Measurements from ENCODE around the gene LINGO4. TPM values are rescaled to one million over a fixed set of nuclear protein-coding genes. Genes with fewer than 3 reads are reported as not detected.

LINGO4 gene
- total RNA-seq, 1 donor from 2014 or later, result not detected

- TF ChIP-seq CTCF (IDR thresholded peaks at IDR 0.05; ENCODE audit: partially characterized antibody, unreplicated experiment), result no peak
- Mint-ChIP-seq H3K27me3 (ENCODE audit: unreplicated experiment) (peaks cover 23% of the 10 kb centered on the region), H3K9me3 (ENCODE audit: unreplicated experiment) (peaks cover 6% of the 10 kb centered on the region), H3K4me3 (ENCODE audit: unreplicated experiment) (peak overlapping the region; percentile 82), H3K27ac (ENCODE audit: unreplicated experiment) (no peak overlapping the region), H3K36me3 (ENCODE audit: unreplicated experiment) (no peaks in the 10 kb centered on the region), H3K4me1 (ENCODE audit: low read depth, unreplicated experiment) (peaks cover 4% of the 10 kb centered on the region)
- no peak for DNase-seq
Measured at GRCh38 chr1:151839082-151839412, 33.8 kb upstream of the LINGO4 start.

GRCh38 chr1:151838222-151839081, 33.2 kb upstream of the LINGO4 start:
- peaks cover 23% of the 10 kb centered on the region for H3K27me3 Mint-ChIP-seq (ENCODE audit: unreplicated experiment)
- peak overlapping the region; percentile 82 for H3K4me3 Mint-ChIP-seq (ENCODE audit: unreplicated experiment)
- peaks cover 4% of the 10 kb centered on the region for H3K4me1 Mint-ChIP-seq (ENCODE audit: low read depth, unreplicated experiment)
- peaks cover 6% of the 10 kb centered on the region for H3K9me3 Mint-ChIP-seq (ENCODE audit: unreplicated experiment)
- no peaks in the 10 kb centered on the region for H3K36me3 Mint-ChIP-seq (ENCODE audit: unreplicated experiment)
- DNase-seq, result no peak
- no peak overlapping the region for H3K27ac Mint-ChIP-seq (ENCODE audit: unreplicated experiment)
- TF ChIP-seq CTCF (IDR thresholded peaks at IDR 0.05; ENCODE audit: partially characterized antibody, unreplicated experiment), result no peak

- Mint-ChIP-seq H3K4me1 (ENCODE audit: low read depth, unreplicated experiment) (peaks cover 4% of the 10 kb centered on the region), H3K27me3 (ENCODE audit: unreplicated experiment) (peaks cover 23% of the 10 kb centered on the region), H3K4me3 (ENCODE audit: unreplicated experiment) (peak overlapping the region; percentile 63), H3K9me3 (ENCODE audit: unreplicated experiment) (peaks cover 6% of the 10 kb centered on the region), H3K36me3 (ENCODE audit: unreplicated experiment) (no peaks in the 10 kb centered on the region), H3K27ac (ENCODE audit: unreplicated experiment) (no peak overlapping the region)
- no peak for TF ChIP-seq CTCF (IDR thresholded peaks at IDR 0.05; ENCODE audit: partially characterized antibody, unreplicated experiment)
- DNase-seq, result no peak
Measured at GRCh38 chr1:151837884-151838221, 32.6 kb upstream of the LINGO4 start.

GRCh38 chr1:151837197-151837596, 32.0 kb upstream of the LINGO4 start:
- Mint-ChIP-seq H3K36me3 (ENCODE audit: unreplicated experiment) (no peaks in the 10 kb centered on the region), H3K4me3 (ENCODE audit: unreplicated experiment) (peak overlapping the region; percentile 63), H3K4me1 (ENCODE audit: low read depth, unreplicated experiment) (peaks cover 4% of the 10 kb centered on the region), H3K9me3 (ENCODE audit: unreplicated experiment) (peaks cover 6% of the 10 kb centered on the region), H3K27me3 (ENCODE audit: unreplicated experiment) (peaks cover 23% of the 10 kb centered on the region), H3K27ac (ENCODE audit: unreplicated experiment) (no peak overlapping the region)
- TF ChIP-seq CTCF (IDR thresholded peaks at IDR 0.05; ENCODE audit: partially characterized antibody, unreplicated experiment), result no peak
- DNase-seq, result no peak

- no peak for DNase-seq
- H3K27me3 Mint-ChIP-seq (ENCODE audit: unreplicated experiment), result peaks cover 18% of the 10 kb centered on the region
Measured at GRCh38 chr1:151835596-151835995, 30.4 kb upstream of the LINGO4 start.

More at GRCh38 chr1:151835596-151835995, 30.4 kb upstream of the LINGO4 start:
- Mint-ChIP-seq H3K4me1 (ENCODE audit: low read depth, unreplicated experiment) (peaks cover 4% of the 10 kb centered on the region), H3K9me3 (ENCODE audit: unreplicated experiment) (peaks cover 9% of the 10 kb centered on the region), H3K4me3 (ENCODE audit: unreplicated experiment) (no peak overlapping the region), H3K36me3 (ENCODE audit: unreplicated experiment) (no peaks in the 10 kb centered on the region), H3K27ac (ENCODE audit: unreplicated experiment) (no peak overlapping the region)
- no peak for TF ChIP-seq CTCF (IDR thresholded peaks at IDR 0.05; ENCODE audit: partially characterized antibody, unreplicated experiment)

Data from glutamatergic neuron (in vitro differentiated cells).